ENCODE data around the gene ST3GAL5.
A peak's percentile ranks its signal among the peaks of the same experiment; 100 is the strongest.
"Not testable (repeated sequence)": the region's sequence is repeated elsewhere in the genome, so short reads cannot be mapped to it uniquely, and the experiment has no call there.

Gene ST3GAL5

GRCh38 chr2:85917887-85918795 is 29.4 kb upstream of the ST3GAL5 start:
- DNase-seq, result no peak

DNA sequence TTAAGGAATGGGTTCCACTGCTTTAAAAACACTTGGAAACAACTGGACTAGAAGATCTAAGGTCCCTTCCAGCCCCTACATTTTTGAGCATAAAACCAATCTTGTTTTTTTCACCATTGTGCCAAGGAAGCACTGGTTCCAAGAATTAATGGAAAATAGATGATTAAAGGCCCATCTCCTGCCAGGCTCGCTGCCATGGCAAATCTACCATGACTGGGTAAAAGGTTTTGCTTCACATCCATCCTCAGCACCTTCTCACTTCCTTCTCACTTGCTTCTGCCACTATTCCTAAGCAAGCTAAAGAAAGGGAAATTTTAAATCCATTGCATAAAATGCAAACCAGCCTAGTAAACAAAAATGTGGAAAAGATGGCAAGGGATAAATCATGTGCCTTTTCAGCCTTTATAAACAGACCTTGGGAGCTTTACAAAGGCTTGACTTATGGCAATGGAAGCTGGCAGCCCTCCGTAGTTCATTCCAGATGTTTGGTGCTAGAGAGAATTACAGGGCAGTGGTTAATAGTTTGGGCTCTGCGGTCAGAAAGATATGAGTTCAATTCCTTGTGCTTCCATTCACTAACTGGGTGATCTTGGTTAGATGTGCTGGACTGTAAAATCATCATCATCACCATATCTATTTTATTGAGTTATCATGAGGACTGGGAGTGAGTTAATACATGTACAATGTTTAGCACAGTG is 27.0 kb upstream of the ST3GAL5 start:
- no peak for DNase-seq

GRCh38 chr2:85914922-85915321 is 26.1 kb upstream of the ST3GAL5 start:
- DNase-seq, result no peak

- no peak for DNase-seq
Measured at GRCh38 chr2:85913884-85914881, 25.4 kb upstream of the ST3GAL5 start.

DNA sequence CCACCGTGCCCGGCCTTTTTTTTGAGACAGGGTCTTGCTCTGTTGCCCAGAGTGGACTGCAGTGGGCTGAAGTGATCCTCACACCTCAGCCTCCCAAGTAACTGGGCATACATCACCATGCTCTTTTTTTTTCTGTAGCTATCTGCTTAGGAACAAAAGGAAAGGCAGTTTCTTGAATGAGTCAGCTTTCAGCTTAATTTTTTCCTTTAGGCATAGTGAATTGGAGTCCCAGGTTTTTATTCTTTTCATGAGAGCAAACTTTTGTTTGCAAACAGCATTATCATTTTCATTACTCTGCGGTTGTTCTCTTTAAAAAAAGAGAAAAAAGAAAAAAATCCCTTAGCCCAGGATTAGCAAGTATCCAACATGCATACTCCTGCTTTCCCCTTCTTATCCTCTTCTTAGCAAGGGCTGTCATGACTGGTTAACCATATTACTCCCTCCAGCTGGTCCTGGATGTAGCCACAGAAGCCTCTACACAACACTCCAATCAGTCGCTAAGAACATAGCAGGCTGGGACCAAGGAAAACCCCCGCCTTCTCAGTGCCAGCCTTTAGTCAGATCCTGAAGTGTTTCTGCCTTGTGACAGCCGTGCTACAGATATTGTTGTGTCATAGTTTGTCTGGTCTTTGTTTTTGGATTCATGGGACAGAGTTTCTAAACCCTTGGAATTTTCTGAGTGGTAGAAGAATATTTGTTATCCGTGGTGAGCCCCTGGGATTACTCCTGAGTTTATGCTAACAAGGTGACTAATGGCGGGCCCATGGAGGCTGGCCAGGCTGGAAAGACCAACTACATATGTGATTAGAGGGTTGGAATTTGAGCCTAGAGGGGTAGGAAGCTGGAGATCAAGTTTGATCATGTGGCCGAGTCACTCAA is 23.3 kb upstream of the ST3GAL5 start:
- DNase-seq, result peak; percentile 44

- DNase-seq, result no peak
Measured at GRCh38 chr2:85911097-85911496, 22.3 kb upstream of the ST3GAL5 start.

- no peak for DNase-seq
Measured at GRCh38 chr2:85909005-85909404, 20.2 kb upstream of the ST3GAL5 start.

DNA sequence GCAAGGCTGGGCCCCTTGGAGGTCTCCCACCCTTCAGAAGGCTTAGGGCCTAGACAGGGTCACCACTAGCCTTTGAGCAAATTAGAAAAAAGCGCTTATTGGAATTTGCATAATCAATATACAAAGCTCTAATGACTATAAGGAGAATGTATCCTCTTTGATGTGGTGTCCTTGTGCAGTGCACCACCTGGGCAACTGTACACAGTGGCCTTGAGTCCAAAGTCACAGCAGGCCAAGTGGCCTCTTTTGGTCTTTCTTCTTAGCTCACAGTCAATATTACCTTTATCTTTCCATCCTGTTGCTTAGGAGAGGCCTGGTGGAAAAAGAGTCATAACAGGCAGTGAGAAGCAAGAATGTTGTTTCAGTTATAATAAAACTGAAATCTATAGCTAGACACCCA is 19.7 kb upstream of the ST3GAL5 start:
- no peak for DNase-seq

GRCh38 chr2:85907671-85908157 is 18.9 kb upstream of the ST3GAL5 start:
- no peak for DNase-seq

DNA sequence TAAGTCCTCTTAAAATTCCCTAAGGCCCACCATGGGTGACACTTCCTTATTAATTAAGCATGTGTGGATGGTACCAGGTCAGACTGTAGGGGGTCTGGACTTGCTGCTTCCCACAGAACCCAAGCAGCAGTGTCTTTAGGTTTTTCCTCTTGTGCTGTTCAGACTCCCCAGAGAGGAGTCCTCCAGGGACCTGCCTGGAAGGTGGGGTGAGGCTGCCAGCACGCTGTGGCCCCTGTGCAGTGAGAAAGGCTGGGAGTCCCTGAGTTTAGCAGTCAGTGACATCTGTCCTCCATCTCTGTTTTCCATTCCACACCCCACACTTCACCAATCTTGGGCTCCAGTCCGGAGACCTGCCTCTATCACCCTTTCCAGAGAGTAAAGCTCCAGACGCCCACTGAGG is 18.0 kb upstream of the ST3GAL5 start:
- no peak for DNase-seq

DNA sequence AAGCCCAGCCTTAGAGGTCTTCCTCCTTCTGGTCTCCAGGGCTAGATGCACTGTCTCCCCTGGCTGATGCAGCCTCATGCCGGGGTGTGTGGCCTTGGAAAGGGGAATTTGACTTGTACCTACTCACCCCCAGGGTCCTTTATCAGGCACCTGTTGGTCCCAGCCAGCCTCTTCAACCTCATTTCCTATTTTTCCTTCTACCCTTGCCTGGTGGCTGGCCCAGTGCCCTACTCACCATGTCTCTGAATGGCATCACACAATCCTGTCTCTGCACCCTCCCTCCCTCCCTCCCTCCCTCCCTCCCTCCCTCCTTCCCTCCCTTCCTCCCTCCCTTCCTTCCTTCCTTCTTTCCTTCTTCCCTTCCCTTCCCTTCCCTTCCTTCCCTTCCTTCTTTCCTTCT is 17.1 kb upstream of the ST3GAL5 start:
- no peak for DNase-seq

GRCh38 chr2:85905187-85905666 is 16.4 kb upstream of the ST3GAL5 start:
- peak; percentile 49 for DNase-seq

- DNase-seq, result no peak
Measured at GRCh38 chr2:85903849-85904248, 15.1 kb upstream of the ST3GAL5 start.

- no peak for DNase-seq
Measured at GRCh38 chr2:85902496-85902895, 13.7 kb upstream of the ST3GAL5 start.

DNA sequence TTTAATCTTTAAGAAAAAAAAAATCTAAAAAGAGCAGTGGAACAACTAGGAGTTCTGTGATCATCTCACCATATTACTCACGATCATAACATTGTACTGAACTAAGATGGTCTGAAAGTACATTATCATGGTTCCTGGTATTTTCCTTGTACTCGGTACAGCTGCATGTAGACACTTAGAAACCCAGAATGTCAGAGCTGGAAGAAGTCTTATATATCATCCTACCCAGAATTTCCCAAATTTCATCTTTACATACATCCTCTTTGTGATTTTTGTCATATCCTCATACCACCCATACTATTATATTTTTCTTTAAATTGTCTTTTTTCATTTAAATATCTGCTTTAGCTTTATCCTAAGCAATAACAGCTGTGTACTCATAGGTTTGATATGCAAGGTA is 12.4 kb upstream of the ST3GAL5 start:
- no peak for DNase-seq

- DNase-seq, result no peak
Measured at GRCh38 chr2:85900366-85900765, 11.6 kb upstream of the ST3GAL5 start.

DNA sequence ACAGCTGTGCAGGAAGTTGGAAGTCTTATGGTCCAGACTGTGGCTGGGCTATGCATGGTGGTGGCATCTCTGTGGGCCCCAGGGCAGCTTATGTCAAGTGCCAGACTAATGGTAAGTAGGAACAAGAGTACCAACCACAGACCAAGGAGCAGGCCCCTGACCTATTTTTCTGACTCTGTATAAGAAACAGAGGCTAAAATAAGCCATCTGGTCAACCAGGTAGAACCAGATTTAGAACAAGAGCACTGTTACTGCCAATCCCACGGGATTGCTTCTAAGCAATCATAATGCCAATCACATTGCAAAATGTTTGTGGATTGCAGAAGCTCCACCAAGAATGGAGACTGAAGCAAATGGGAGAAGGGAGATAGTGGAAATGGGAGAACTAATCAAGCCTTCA is 11.1 kb upstream of the ST3GAL5 start:
- no peak for DNase-seq

DNA sequence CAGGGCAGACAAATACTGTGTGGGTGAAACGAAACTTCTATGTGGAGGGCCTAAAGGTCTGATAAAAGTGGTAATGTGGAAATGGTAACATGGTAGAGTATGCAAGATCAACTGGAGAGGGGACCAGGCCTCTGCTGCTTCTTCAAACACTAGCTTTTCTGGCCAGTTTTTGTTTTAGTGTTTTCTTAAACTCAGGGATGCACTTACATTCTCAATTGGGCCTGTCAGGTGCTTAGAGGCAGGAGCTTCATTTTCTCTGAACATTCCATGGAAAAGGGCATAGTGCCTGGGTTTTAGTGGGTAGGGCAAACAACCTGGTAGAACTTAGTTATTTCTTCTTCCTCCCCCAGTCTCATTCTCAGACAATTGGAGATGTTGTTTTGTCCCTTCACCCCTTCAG is 10.5 kb upstream of the ST3GAL5 start:
- no peak for DNase-seq

- DNase-seq, result no peak
Measured at GRCh38 chr2:85898881-85899280, 10.1 kb upstream of the ST3GAL5 start.

DNA sequence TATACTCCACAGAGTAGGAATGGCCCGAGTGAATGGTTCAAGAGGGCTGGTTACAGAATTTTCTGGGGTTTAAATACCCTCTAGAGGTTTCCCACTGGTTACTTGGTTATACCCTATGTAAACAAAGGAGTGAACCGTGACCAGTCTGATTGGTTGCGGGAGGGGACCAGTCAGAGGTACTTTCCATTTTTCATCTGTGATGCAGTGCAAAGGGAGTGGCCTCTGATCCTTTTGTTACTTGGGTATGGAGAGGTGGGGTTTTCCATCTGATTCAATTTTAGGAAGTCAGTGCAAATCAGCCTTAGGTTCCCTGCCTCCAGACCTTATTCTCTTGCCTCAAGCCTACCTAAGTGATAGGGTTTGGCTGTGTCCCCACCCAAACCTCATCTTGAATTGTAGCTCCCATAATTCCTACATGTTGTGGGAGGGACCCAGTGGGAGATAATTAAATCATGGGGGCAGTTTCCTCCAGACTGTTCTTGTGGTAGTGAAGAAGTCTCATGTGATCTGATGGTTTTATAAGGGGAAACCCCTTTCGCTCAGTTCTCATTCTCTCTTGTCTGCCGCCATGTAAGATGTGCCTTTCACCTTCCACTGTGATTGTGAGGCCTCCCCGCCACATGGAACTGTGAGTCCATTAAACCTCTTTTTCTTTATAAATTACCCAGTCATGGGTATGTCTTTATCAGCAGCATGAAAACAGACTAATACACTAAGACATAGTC is 5.9 kb upstream of the ST3GAL5 start:
- not testable (repeated sequence) for DNase-seq

All from femur (tissue), 1 donor.